Gastrocnemius medialis (tissue), 4 donors: ENCODE data around the gene ESRRB.

Experiments used
- CTCF ChIP-seq, 5 experiments: fragments of 450-650 bp in 3 of 5; fragments of 200-600 bp in 2 of 5; sonication (generic) in 2 of 5; IDR thresholded peaks in 4 of 5; conservative IDR thresholded peaks in 1 of 5; 1 replicate in 4 of 5; 2 replicates in 1 of 5; pipeline ENCODE4 v1.5.1; 2016 to 2019; ENCODE audit warnings: antibody characterized with exemption in 5 of 5, mild to moderate bottlenecking in 3 of 5, moderate library complexity in 3 of 5
- POLR2A ChIP-seq, 2 donors: fragments of 450-650 bp; IDR thresholded peaks; one replicate each; pipeline ENCODE4 v1.6.1; 2017; ENCODE audit warnings: antibody characterized with exemption in 2 of 2, mild to moderate bottlenecking in 2 of 2, moderate library complexity in 2 of 2

DNA sequence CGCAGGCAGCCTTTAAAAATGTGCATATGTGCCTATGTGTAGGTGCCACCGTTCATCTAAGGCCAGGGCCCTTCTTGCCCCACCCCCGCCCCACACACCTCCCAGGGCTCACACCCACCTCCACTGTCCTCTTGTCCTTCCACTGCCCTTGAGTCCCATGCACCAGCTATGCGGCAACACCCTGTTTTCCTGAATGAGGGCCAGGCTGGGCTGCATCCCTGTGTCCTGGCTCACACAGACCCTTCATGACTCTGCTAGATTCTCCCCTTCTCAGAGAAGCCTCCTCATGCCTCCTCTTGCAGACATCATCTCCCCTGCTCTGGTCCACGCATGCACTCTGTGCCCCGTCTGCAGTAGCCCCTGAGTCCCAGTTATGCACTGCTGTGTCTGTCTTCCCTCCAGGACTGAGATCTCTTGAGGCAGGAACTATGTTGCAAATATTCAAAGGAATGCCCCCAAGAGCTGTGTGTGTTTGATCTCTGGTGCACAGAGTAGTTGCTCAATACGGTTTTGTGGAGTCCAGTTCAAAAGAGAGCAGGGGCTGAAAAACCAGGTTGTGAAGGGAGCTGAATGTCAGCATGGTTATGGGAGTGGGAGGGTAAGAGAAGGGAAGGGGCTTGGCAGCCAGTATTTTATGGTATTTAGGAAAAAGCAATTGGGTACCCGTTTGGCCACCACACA lies 47.3 kb upstream of the ESRRB start:
- TF ChIP-seq CTCF (IDR thresholded peaks at IDR 0.05 in 4 of 5, conservative IDR thresholded peaks at IDR 0.05 in 1 of 5) (no peak), POLR2A (IDR thresholded peaks at IDR 0.05) (no peak)
